Bronchial epithelial cell (primary cell): ENCODE results near the gene MDFIC2. TPM values are rescaled to one million over a fixed set of nuclear protein-coding genes. Genes with fewer than 3 reads are reported as not detected.

Source experiments
- DNase-seq: peaks from one replicate; pipeline ENCODE4 v3.0.0-alpha.2; 2010; ENCODE audit warnings: low read depth
- FAIRE-seq: peaks from 2 replicates; lab custom pipeline; 2011; peaks lifted over from hg19 to GRCh38; lab: Jason Lieb, UNC
- H3K27me3 ChIP-seq: 2 replicates; pipeline ENCODE4 v1.5.1; 2011; ENCODE audit warnings: low read length; ENCODE audit not compliant: control insufficient read depth, insufficient read depth
- H3K36me3 ChIP-seq: 2 replicates; pipeline ENCODE4 v1.5.1; 2011; ENCODE audit warnings: low read length; ENCODE audit not compliant: control insufficient read depth, insufficient read depth
- H3K4me3 ChIP-seq: 2 replicates; pipeline ENCODE4 v1.5.1; 2011; ENCODE audit warnings: mild to moderate bottlenecking, low read depth, low read length, control low read depth
- CTCF ChIP-seq: IDR thresholded peaks from 2 replicates; pipeline ENCODE4 v1.5.1; 2011; ENCODE audit warnings: mild to moderate bottlenecking, moderate library complexity, low read length, control low read depth, inconsistent platforms; ENCODE audit not compliant: insufficient read depth, severe bottlenecking
- total RNA-seq: library from RNA; depleted of rRNA; stranded (reverse); fragments of >200 nt; gene quantifications from 2 replicates; pipeline ENCODE4 v1.2.1, GENCODE V29; 2014

MDFIC2 gene
- total RNA-seq, 1 donor from 2014 or later = not detected

GRCh38 chr3:70149714-70150400, 162.6 kb downstream of the MDFIC2 start:
- TF ChIP-seq CTCF = no peak
- no peak for FAIRE-seq
- H3K27me3 ChIP-seq = no peaks in the 10 kb centered on the region

More at GRCh38 chr3:70149714-70150400, 162.6 kb downstream of the MDFIC2 start:
- Histone ChIP-seq H3K4me3 (no peak overlapping the region), H3K36me3 (no peaks in the 10 kb centered on the region)
- DNase-seq = no peak
